H1 (cell line): ENCODE results near the gene GAPDHS. TPM values are rescaled to one million over a fixed set of nuclear protein-coding genes. Genes with fewer than 3 reads are reported as not detected.

ENCODE experiments used
- CTCF ChIA-PET: fragments of 300-600 bp; sonication (Branson Sonifier 250); formaldehyde crosslinking; loops from one replicate; lab custom pipeline; 2021; ENCODE audit not compliant: partially characterized antibody; lab: Charles Lee
- POLR2A ChIA-PET: fragments of 300-600 bp; sonication (Branson Sonifier 250); formaldehyde crosslinking; loops from one replicate; lab custom pipeline; 2021; ENCODE audit warnings: inconsistent platforms; ENCODE audit not compliant: partially characterized antibody; lab: Charles Lee
- DNase-seq, 2 experiments: peaks; one replicate each; pipeline versions ENCODE4 v3.0.0 to v3.0.0-alpha.2; 2010 to 2022; ENCODE audit warnings: low spot score in 2 of 2, low read depth in 1 of 2, mixed read lengths in 1 of 2
- FAIRE-seq: peaks from 2 replicates; lab custom pipeline; 2011; peaks lifted over from hg19 to GRCh38; lab: Jason Lieb, UNC
- H2AFZ ChIP-seq: 2 replicates; pipeline ENCODE4 v1.8.1; 2012; ENCODE audit warnings: low read length, inconsistent platforms
- H2AK5ac ChIP-seq: 2 replicates; pipeline ENCODE4 v1.6.1; 2013; ENCODE audit warnings: low read depth, low read length
- H2BK120ac ChIP-seq: replicated peaks from 2 replicates; pipeline ENCODE3; 2013; ENCODE audit warnings: low read depth, low read length, inconsistent platforms
- H2BK12ac ChIP-seq: 2 replicates; pipeline ENCODE4 v1.6.1; 2013; ENCODE audit warnings: low read depth, low read length
- H2BK15ac ChIP-seq: 2 replicates; pipeline ENCODE4 v1.6.1; 2013; ENCODE audit warnings: low read length
- H2BK20ac ChIP-seq: 2 replicates; pipeline ENCODE4 v1.6.1; 2013; ENCODE audit warnings: low read length
- H2BK5ac ChIP-seq: 2 replicates; pipeline ENCODE4 v1.6.1; 2013; ENCODE audit warnings: low read depth, low read length
- H3K14ac ChIP-seq: 2 replicates; pipeline ENCODE4 v1.6.1; 2013; ENCODE audit warnings: inconsistent platforms; ENCODE audit not compliant: insufficient read length
- H3K18ac ChIP-seq: 2 replicates; pipeline ENCODE4 v1.6.1; 2013; ENCODE audit warnings: low read length; ENCODE audit errors: extremely low read depth
- H3K23ac ChIP-seq: 2 replicates; pipeline ENCODE4 v1.6.1; 2013; ENCODE audit warnings: inconsistent platforms; ENCODE audit not compliant: insufficient read length
- H3K23me2 ChIP-seq: 2 replicates; pipeline ENCODE4 v1.6.1; 2013; ENCODE audit warnings: low read depth, low read length
- H3K27ac ChIP-seq: 2 replicates; pipeline ENCODE4 v1.6.1; 2011; ENCODE audit warnings: low read depth, low read length, inconsistent platforms
- H3K27me3 ChIP-seq, 4 experiments: replicated peaks in 1 of 4; 1 replicate in 1 of 4; 2 replicates in 3 of 4; pipeline versions ENCODE4 v1.6.1 to v1.8.1; 2011 to 2013; ENCODE audit warnings: low read length in 3 of 4, mild to moderate bottlenecking in 3 of 4, inconsistent platforms in 2 of 4, mixed read lengths in 2 of 4, moderate library complexity in 1 of 4; ENCODE audit not compliant: control insufficient read depth in 3 of 4, insufficient read depth in 3 of 4; ENCODE audit errors: extremely low read depth in 1 of 4
- H3K36me3 ChIP-seq, 4 experiments: 2 replicates each; pipeline versions ENCODE4 v1.6.1 to v1.8.1; 2011 to 2013; ENCODE audit warnings: mild to moderate bottlenecking in 4 of 4, low read length in 3 of 4, moderate library complexity in 2 of 4, control low read depth in 1 of 4, inconsistent platforms in 1 of 4; ENCODE audit not compliant: insufficient read depth in 4 of 4, control insufficient read depth in 2 of 4
- H3K4ac ChIP-seq: replicated peaks from 2 replicates; pipeline ENCODE3; 2013; ENCODE audit warnings: low read length, low read depth, mixed read lengths, inconsistent platforms; ENCODE audit not compliant: insufficient read length
- H3K4me1 ChIP-seq, 4 experiments: replicated peaks in 1 of 4; 1 replicate in 1 of 4; 2 replicates in 3 of 4; pipeline versions ENCODE4 v1.6.1 to v1.8.1; 2011 to 2013; ENCODE audit warnings: low read length in 3 of 4, inconsistent platforms in 2 of 4, mixed read lengths in 1 of 4; ENCODE audit not compliant: insufficient read depth in 4 of 4, control insufficient read depth in 3 of 4
- H3K4me2 ChIP-seq, 2 experiments: 2 replicates each; pipeline versions ENCODE4 v1.6.1 to v1.8.1; 2011 to 2013; ENCODE audit warnings: low read depth in 2 of 2, low read length in 2 of 2, control low read depth in 1 of 2, inconsistent platforms in 1 of 2, mild to moderate bottlenecking in 1 of 2; ENCODE audit not compliant: insufficient read depth in 1 of 2
- H3K4me3 ChIP-seq, 4 experiments: fragments of 200-600, 300-600 bp in 1 of 4; sonication (generic), shearing (Covaris generic), sonication (Bioruptor Twin) in 1 of 4; 2 replicates each; pipeline versions ENCODE4 v1.5.1 to v1.8.1; 2011 to 2016; ENCODE audit warnings: low read length in 4 of 4, low read depth in 3 of 4, control low read depth in 2 of 4, inconsistent platforms in 2 of 4, mild to moderate bottlenecking in 2 of 4, mixed read lengths in 1 of 4, moderate library complexity in 1 of 4; ENCODE audit not compliant: insufficient read depth in 2 of 4; ENCODE audit errors: extremely low read depth in 1 of 4
- H3K56ac ChIP-seq: replicated peaks from 2 replicates; pipeline ENCODE3; 2013; ENCODE audit warnings: low read depth, mild to moderate bottlenecking, mixed read lengths, low read length, inconsistent platforms; ENCODE audit not compliant: insufficient read length
- H3K79me1 ChIP-seq: 2 replicates; pipeline ENCODE4 v1.6.1; 2013; ENCODE audit warnings: low read depth, low read length, control low read depth
- H3K79me2 ChIP-seq, 2 experiments: 2 replicates each; pipeline versions ENCODE4 v1.6.1 to v1.8.1; 2012 to 2013; ENCODE audit warnings: low read length in 2 of 2, mild to moderate bottlenecking in 2 of 2, inconsistent platforms in 1 of 2; ENCODE audit not compliant: insufficient read depth in 2 of 2, control insufficient read depth in 1 of 2
- H3K9ac ChIP-seq, 4 experiments: replicated peaks in 1 of 4; 1 replicate in 1 of 4; 2 replicates in 3 of 4; pipeline versions ENCODE4 v1.6.1 to v1.8.1; 2011 to 2013; ENCODE audit warnings: low read depth in 3 of 4, low read length in 3 of 4, control low read depth in 2 of 4, mild to moderate bottlenecking in 2 of 4, moderate library complexity in 2 of 4, inconsistent platforms in 1 of 4; ENCODE audit errors: extremely low read depth in 1 of 4
- H3K9me3 ChIP-seq, 2 experiments: 2 replicates each; pipeline versions ENCODE4 v1.6.1 to v1.8.1; 2012 to 2013; ENCODE audit warnings: mild to moderate bottlenecking in 2 of 2, moderate library complexity in 2 of 2, control low read depth in 1 of 2, inconsistent platforms in 1 of 2, low read depth in 1 of 2, low read length in 1 of 2, mixed read lengths in 1 of 2; ENCODE audit not compliant: insufficient read depth in 2 of 2
- H4K20me1 ChIP-seq, 2 experiments: replicated peaks in 1 of 2; 2 replicates each; pipeline versions ENCODE3 to v1.8.1; 2011 to 2013; ENCODE audit warnings: inconsistent platforms in 2 of 2, low read length in 2 of 2, mild to moderate bottlenecking in 1 of 2; ENCODE audit not compliant: insufficient read depth in 2 of 2, control insufficient read depth in 1 of 2
- H4K5ac ChIP-seq: 2 replicates; pipeline ENCODE4 v1.6.1; 2013; ENCODE audit warnings: low read length, low read depth, mixed read lengths, inconsistent platforms; ENCODE audit not compliant: insufficient read length
- H4K8ac ChIP-seq: 2 replicates; pipeline ENCODE4 v1.8.0; 2013; ENCODE audit warnings: mild to moderate bottlenecking, moderate library complexity, low read length, inconsistent platforms; ENCODE audit not compliant: insufficient read depth; ENCODE audit errors: extremely low read depth
- H4K91ac ChIP-seq: replicated peaks from 2 replicates; pipeline ENCODE3; 2013; ENCODE audit warnings: low read length, mixed read lengths, inconsistent platforms; ENCODE audit not compliant: insufficient read length
- EGR1 ChIP-seq: IDR thresholded peaks from 2 replicates; pipeline ENCODE4 v1.6.1; 2011; ENCODE audit warnings: low read depth, low read length, borderline replicate concordance
- POLR2A ChIP-seq, 2 experiments: IDR thresholded peaks; 1 replicate in 1 of 2; 2 replicates in 1 of 2; pipeline ENCODE4 v1.6.1; 2011; ENCODE audit warnings: low read depth in 2 of 2, low read length in 2 of 2, mild to moderate bottlenecking in 2 of 2; ENCODE audit errors: control extremely low read depth in 1 of 2
- POU5F1 ChIP-seq: IDR thresholded peaks from 2 replicates; pipeline ENCODE4 v1.6.1; 2011; ENCODE audit warnings: low read depth, mild to moderate bottlenecking, low read length, moderate library complexity
- RBBP5 ChIP-seq: IDR thresholded peaks from 2 replicates; pipeline ENCODE4 v1.7.1; 2012; ENCODE audit warnings: low read depth, mild to moderate bottlenecking, inconsistent platforms, low read length, moderate library complexity, borderline replicate concordance
- RFX5 ChIP-seq: IDR thresholded peaks from 2 replicates; pipeline ENCODE4 v1.6.1; 2011; ENCODE audit warnings: low read depth, low read length, improper control_type of control experiment, borderline replicate concordance
- RXRA ChIP-seq: IDR thresholded peaks from 2 replicates; pipeline ENCODE4 v1.6.1; 2011; ENCODE audit warnings: low read depth, mild to moderate bottlenecking, low read length, moderate library complexity; ENCODE audit not compliant: insufficient read depth
- SP1 ChIP-seq: IDR thresholded peaks from 2 replicates; pipeline ENCODE4 v1.6.1; 2011; ENCODE audit warnings: low read depth, low read length
- TEAD4 ChIP-seq: IDR thresholded peaks from 2 replicates; pipeline ENCODE4 v1.6.1; 2012; ENCODE audit warnings: low read depth, low read length, inconsistent platforms, mixed read lengths
- WGBS, 2 experiments: shearing (Covaris generic) in 1 of 2; methylation state at CpG; one replicate each; pipeline versions ENCODE4 v1.1.6 to v1.1.7; 2013 to 2015; ENCODE audit warnings: low lambda C conversion rate in 2 of 2, mixed read lengths in 2 of 2, inconsistent platforms in 1 of 2, low coverage in 1 of 2, missing lambda C conversion rate in 1 of 2; ENCODE audit not compliant: insufficient replicate concordance in 2 of 2, insufficient coverage in 1 of 2, insufficient read length in 1 of 2; ENCODE audit errors: extremely low coverage in 1 of 2, missing lambda C conversion rate in 1 of 2; 5-methylcytosine and 5-hydroxymethylcytosine counted together
- polyA plus RNA-seq, 7 experiments: library from polyadenylated mRNA; depleted of rRNA in 3 of 7; stranded (reverse) in 5 of 7; unstranded in 2 of 7; fragments of >200 nt in 5 of 7; fragments of 200-250 nt in 2 of 7; gene quantifications; 1 replicate in 5 of 7; 2 replicates in 1 of 7; 4 replicates in 1 of 7; pipeline versions ENCODE4 v1.2.1 to v1.2.3, GENCODE V29; 2011 to 2013; ENCODE audit warnings: missing spikeins in 2 of 7, mixed read lengths in 2 of 7
- total RNA-seq: library from RNA; stranded (reverse); fragmentation: NEBNext Ultra II Directional; extraction: Animal tissue kit (Norgen Biotek cat#: 25700); gene quantifications from 2 replicates; pipeline ENCODE4 v1.2.1, GENCODE V29; 2021

The GAPDHS gene
- total and polyA plus RNA-seq, 2 of the 8 experiments (the other 6 are each of a cell fraction or from before 2014, with no cell fraction given): 0.26 TPM; not detected in 1

- POLR2A ChIA-PET: interaction anchor here (0.5 to 4.1 kb wide), 13 partner anchors 10 to 226 kb away, joined by 3 to 110 read pairs (median 3); partner anchors contain the start of gene CD22
- no peak overlapping the region for H2BK20ac ChIP-seq
- peaks cover 11 to 40% (median 28%) of the 10 kb centered on the region in 4 experiments for H3K36me3 ChIP-seq
- H3K23me2 ChIP-seq: no peaks in the 10 kb centered on the region
- H3K14ac ChIP-seq: no peak overlapping the region
- H3K27ac ChIP-seq: no peak overlapping the region
- H3K4me3 ChIP-seq: no peak overlapping the region
- H3K18ac ChIP-seq: no peak overlapping the region
- H3K79me2 ChIP-seq: no peaks in the 10 kb centered on the region
- H2BK12ac ChIP-seq: no peak overlapping the region
- no peak overlapping the region for H2BK15ac ChIP-seq
- no peaks in the 10 kb centered on the region for H3K79me1 ChIP-seq
- H2AK5ac ChIP-seq: no peak overlapping the region
- FAIRE-seq (no peak), DNase-seq (no peak)
- no peak overlapping the region for H3K4ac ChIP-seq
- no peak overlapping the region for H3K23ac ChIP-seq
- no peak overlapping the region for H3K56ac ChIP-seq
- no peak overlapping the region for H3K4me2 ChIP-seq
- H4K20me1 ChIP-seq: peaks cover 2 to 16% of the 10 kb centered on the region in 2 experiments
- WGBS, 2 experiments: 84% methylated on average over 14 of the region's 14 CpGs; no CpG with 5 or more reads in 1 of the 2 experiments
- no peaks in the 10 kb centered on the region for H3K9me3 ChIP-seq
- H2BK5ac ChIP-seq: no peak overlapping the region
- no peak overlapping the region for H3K9ac ChIP-seq
- CTCF ChIA-PET: interaction anchor here (0.6 to 2.2 kb wide), 12 partner anchors 9 to 144 kb away, joined by 3 to 15 read pairs (median 4); no protein-coding TSS in a partner anchor
- H2BK120ac ChIP-seq: no peak overlapping the region
- no peak overlapping the region for H2AFZ ChIP-seq
- no peaks in the 10 kb centered on the region for H3K27me3 ChIP-seq
- peaks cover 0 to 5% (median 3%) of the 10 kb centered on the region in 4 experiments; a peak in 3 of 7 replicates for H3K4me1 ChIP-seq
- no peak overlapping the region for H4K91ac ChIP-seq
- TF ChIP-seq POU5F1 (no peak), RFX5 (no peak), TEAD4 (no peak), POLR2A (IDR thresholded peaks at IDR 0.05; ENCODE audit: control extremely low read depth in 1 of 2, low read depth in 2 of 2, low read length in 2 of 2) (no peak; a peak in 1 of 3 replicates), RBBP5 (no peak), SP1 (no peak), EGR1 (no peak), RXRA (no peak)
- TF ChIP-seq, all 59 proteins: peak for 0
- Histone ChIP-seq H4K8ac (no peak overlapping the region), H4K5ac (no peak overlapping the region)
Measured at GRCh38 chr19:35497406-35497805, 35.9 kb upstream of the GAPDHS start.
